Prostate gland (tissue), 2 donors: Measurements from ENCODE around the gene C16orf96. TPM values are rescaled to one million over a fixed set of nuclear protein-coding genes. Genes with fewer than 3 reads are reported as not detected.

ENCODE experiments used
- DNase-seq: peaks from one replicate; pipeline ENCODE4 v3.0.0-alpha.2; 2019; ENCODE audit warnings: low spot score
- H3K27ac ChIP-seq, 2 donors: fragments of 200-600 bp; sonication (generic); 2 replicates each; pipeline ENCODE4 v1.5.1; 2017 to 2019
- H3K27me3 ChIP-seq: fragments of 200-600 bp; sonication (generic); replicated peaks from 2 replicates; pipeline ENCODE4 v1.5.1; 2019; ENCODE audit not compliant: insufficient read depth
- H3K36me3 ChIP-seq, 2 donors: fragments of 200-600 bp; sonication (generic); 1 replicate in 1 of 2; 2 replicates in 1 of 2; pipeline versions ENCODE4 v1.5.1 to v1.8.1; 2017 to 2019
- H3K4me1 ChIP-seq: fragments of 200-600 bp; sonication (generic); replicated peaks from 2 replicates; pipeline ENCODE4 v1.5.1; 2019
- H3K4me3 ChIP-seq, 2 donors: fragments of 200-600 bp; sonication (generic); 2 replicates each; pipeline ENCODE4 v1.5.1; 2017 to 2019
- H3K9me3 ChIP-seq: fragments of 200-600 bp; sonication (generic); 2 replicates; pipeline ENCODE4 v1.5.1; 2017
- CTCF ChIP-seq, 4 experiments: fragments of 200-600 bp in 2 of 4; fragments of 450-650 bp in 2 of 4; sonication (generic) in 2 of 4; IDR thresholded peaks; 1 replicate in 3 of 4; 2 replicates in 1 of 4; pipeline ENCODE4 v1.5.1; 2016 to 2019; ENCODE audit warnings: antibody characterized with exemption in 4 of 4, mild to moderate bottlenecking in 2 of 4, moderate library complexity in 2 of 4
- POLR2A ChIP-seq: fragments of 450-650 bp; IDR thresholded peaks from one replicate; pipeline ENCODE4 v1.6.1; 2016; ENCODE audit warnings: antibody characterized with exemption, mild to moderate bottlenecking
- POLR2AphosphoS5 ChIP-seq: sonication (generic); formaldehyde crosslinking; IDR thresholded peaks from one replicate; pipeline ENCODE4 v1.6.1; 2017; ENCODE audit warnings: antibody characterized with exemption
- WGBS: methylation state at CpG from one replicate; pipeline ENCODE4 v1.1.5; 2018; 5-methylcytosine and 5-hydroxymethylcytosine counted together
- intact Hi-C: fragments of 100-400 bp; cut with DNase I; formaldehyde crosslinking; loops from one replicate; pipeline ENCODE4 v1.14.2; 2022
- total RNA-seq, 2 donors: library from RNA; depleted of rRNA; stranded (reverse); fragments of >200 nt; gene quantifications; one replicate each; pipeline ENCODE4 v1.1.0, GENCODE V29; 2016

C16orf96 gene
- total RNA-seq, 2 donors from 2014 or later, result 0.27 to 3.8 TPM

- no peak for DNase-seq
- Histone ChIP-seq H3K4me1 (no peaks in the 10 kb centered on the region), H3K4me3 (no peak overlapping the region), H3K27me3 (no peaks in the 10 kb centered on the region), H3K27ac (no peak overlapping the region), H3K36me3 (no peaks in the 10 kb centered on the region), H3K9me3 (no peaks in the 10 kb centered on the region)
- intact Hi-C loops, result no loop called here
- WGBS, result 95% methylated on average over 10 of the region's 10 CpGs
- TF ChIP-seq POLR2A, result no peak
- TF ChIP-seq CTCF (IDR thresholded peaks at IDR 0.05), result no peak
- no peak for TF ChIP-seq POLR2AphosphoS5
Measured at GRCh38 chr16:4532238-4532637, 23.9 kb upstream of the C16orf96 start.

GRCh38 chr16:4533490-4533889, 22.6 kb upstream of the C16orf96 start:
- no peak overlapping the region for H3K27ac ChIP-seq
- no peaks in the 10 kb centered on the region for H3K9me3 ChIP-seq
- DNase-seq, result no peak
- WGBS, result 84% methylated on average over 6 of the region's 6 CpGs
- TF ChIP-seq CTCF (IDR thresholded peaks at IDR 0.05) (no peak), POLR2A (no peak), POLR2AphosphoS5 (no peak)
- H3K4me3 ChIP-seq, result no peak overlapping the region
- H3K27me3 ChIP-seq, result no peaks in the 10 kb centered on the region
- H3K4me1 ChIP-seq, result no peaks in the 10 kb centered on the region
- no peaks in the 10 kb centered on the region for H3K36me3 ChIP-seq
- intact Hi-C loops, result no loop called here

GRCh38 chr16:4534151-4534790, 21.9 kb upstream of the C16orf96 start:
- intact Hi-C loops, result no loop called here
- H3K4me3 ChIP-seq, result no peak overlapping the region
- H3K9me3 ChIP-seq, result no peaks in the 10 kb centered on the region
- DNase-seq, result no peak
- no peaks in the 10 kb centered on the region for H3K36me3 ChIP-seq
- H3K4me1 ChIP-seq, result no peaks in the 10 kb centered on the region
- no peak for TF ChIP-seq POLR2A
- no peak for TF ChIP-seq CTCF (IDR thresholded peaks at IDR 0.05)
- TF ChIP-seq POLR2AphosphoS5, result no peak
- no peaks in the 10 kb centered on the region for H3K27me3 ChIP-seq
- H3K27ac ChIP-seq, result no peak overlapping the region
- WGBS, result 83% methylated on average over 13 of the region's 13 CpGs

GRCh38 chr16:4535627-4536108, 20.5 kb upstream of the C16orf96 start:
- intact Hi-C loops, result no loop called here
- DNase-seq, result no peak
- H3K27ac ChIP-seq, result no peak overlapping the region
- WGBS, result 86% methylated on average over 7 of the region's 7 CpGs
- H3K4me3 ChIP-seq, result no peak overlapping the region
- H3K9me3 ChIP-seq, result no peaks in the 10 kb centered on the region
- no peak for TF ChIP-seq POLR2A
- no peak for TF ChIP-seq POLR2AphosphoS5
- no peak for TF ChIP-seq CTCF (IDR thresholded peaks at IDR 0.05)
- no peaks in the 10 kb centered on the region for H3K27me3 ChIP-seq
- no peaks in the 10 kb centered on the region for H3K4me1 ChIP-seq
- no peaks in the 10 kb centered on the region for H3K36me3 ChIP-seq

GRCh38 chr16:4536391-4537106, 19.6 kb upstream of the C16orf96 start:
- H3K36me3 ChIP-seq, result no peaks in the 10 kb centered on the region
- WGBS, result 89% methylated on average over 15 of the region's 15 CpGs
- intact Hi-C loops, result no loop called here
- no peak for TF ChIP-seq CTCF (IDR thresholded peaks at IDR 0.05)
- no peak for TF ChIP-seq POLR2A
- no peak for TF ChIP-seq POLR2AphosphoS5
- no peak for DNase-seq
- H3K27ac ChIP-seq, result no peak overlapping the region
- H3K27me3 ChIP-seq, result no peaks in the 10 kb centered on the region
- H3K4me3 ChIP-seq, result no peak overlapping the region
- H3K9me3 ChIP-seq, result no peaks in the 10 kb centered on the region
- H3K4me1 ChIP-seq, result no peaks in the 10 kb centered on the region
